Glutamatergic neuron (in vitro differentiated cells): ENCODE results near the gene IFNE. TPM values are rescaled to one million over a fixed set of nuclear protein-coding genes. Genes with fewer than 3 reads are reported as not detected.

Experiments used
- DNase-seq: peaks from one replicate; pipeline ENCODE4 v3.0.0; 2022
- H3K27ac Mint-ChIP-seq: one replicate; pipeline ENCODE4 v1.8.0; 2020; ENCODE audit warnings: mild to moderate bottlenecking, mixed read lengths, inconsistent platforms; ENCODE audit not compliant: unreplicated experiment
- H3K27me3 Mint-ChIP-seq: one replicate; pipeline ENCODE4 v1.8.0; 2020; ENCODE audit warnings: mild to moderate bottlenecking, moderate library complexity, mixed read lengths, inconsistent platforms; ENCODE audit not compliant: unreplicated experiment
- H3K36me3 Mint-ChIP-seq: one replicate; pipeline ENCODE4 v1.8.0; 2020; ENCODE audit warnings: mild to moderate bottlenecking, mixed read lengths, inconsistent platforms; ENCODE audit not compliant: unreplicated experiment
- H3K4me1 Mint-ChIP-seq: one replicate; pipeline ENCODE4 v1.8.0; 2020; ENCODE audit warnings: mild to moderate bottlenecking, low read depth, mixed read lengths, inconsistent platforms; ENCODE audit not compliant: unreplicated experiment
- H3K4me3 Mint-ChIP-seq: one replicate; pipeline ENCODE4 v1.8.0; 2020; ENCODE audit warnings: mild to moderate bottlenecking, mixed read lengths, inconsistent platforms; ENCODE audit not compliant: unreplicated experiment
- H3K9me3 Mint-ChIP-seq: one replicate; pipeline ENCODE4 v1.8.0; 2020; ENCODE audit warnings: mild to moderate bottlenecking, moderate library complexity, mixed read lengths, inconsistent platforms; ENCODE audit not compliant: unreplicated experiment
- total RNA-seq: library from RNA; stranded (reverse); fragmentation: NEBNext Ultra II Directional; extraction: Animal tissue kit (Norgen Biotek cat#: 25700); gene quantifications from one replicate; pipeline ENCODE4 v1.2.1, GENCODE V29; 2021; ENCODE audit not compliant: unreplicated experiment
- TF ChIP-seq, protein P1 (sequence below): fragments of 200-600 bp; sonication (generic); IDR thresholded peaks from one replicate; pipeline ENCODE4 v1.5.0; 2021; ENCODE audit not compliant: partially characterized antibody, unreplicated experiment

The IFNE gene
- total RNA-seq, 1 donor from 2014 or later = not detected

DNA sequence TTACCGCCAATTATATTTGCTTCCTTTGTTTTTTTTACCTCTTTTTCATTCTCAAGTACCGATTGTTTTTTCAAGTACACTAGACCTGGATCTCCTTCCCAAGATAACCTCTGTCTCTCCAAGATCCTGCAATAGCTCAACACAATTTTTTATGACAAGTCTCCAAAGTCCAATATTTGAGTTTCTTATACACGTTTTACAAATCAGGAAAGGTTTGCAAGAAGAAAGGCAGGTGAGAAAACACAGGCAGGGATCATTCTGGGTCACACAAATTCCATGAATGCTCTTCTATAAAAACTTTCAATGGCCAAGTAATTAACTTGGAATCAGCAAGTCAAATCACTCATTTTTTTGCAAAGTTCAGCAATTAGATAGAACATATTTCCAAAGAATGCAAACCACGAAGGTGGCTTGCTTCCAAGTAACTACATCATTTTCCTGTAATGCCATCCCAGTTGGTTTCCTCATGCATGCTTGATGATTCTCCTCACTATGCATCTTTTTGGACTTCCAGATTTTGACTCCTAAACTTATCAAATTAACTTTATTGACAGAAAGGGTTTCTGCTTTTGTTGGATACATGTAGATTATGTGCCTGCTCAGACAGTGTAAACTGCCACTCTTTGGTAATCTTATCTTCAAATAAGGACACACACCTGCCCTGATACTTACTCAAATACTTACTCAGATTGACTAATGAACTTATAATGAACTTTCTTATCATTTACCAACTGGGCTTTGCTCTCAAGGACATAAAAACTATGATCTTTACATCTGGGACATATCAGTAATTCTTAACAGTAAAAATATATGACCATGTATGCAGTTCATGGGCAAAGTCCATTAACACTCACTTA lies 24.7 kb upstream of the IFNE start:
- no peaks in the 10 kb centered on the region for H3K9me3 Mint-ChIP-seq
- no peak overlapping the region for H3K4me3 Mint-ChIP-seq
- no peak overlapping the region for H3K27ac Mint-ChIP-seq
- H3K36me3 Mint-ChIP-seq = no peaks in the 10 kb centered on the region
- no peaks in the 10 kb centered on the region for H3K4me1 Mint-ChIP-seq
- DNase-seq = no peak
- TF ChIP-seq, protein P1, sequence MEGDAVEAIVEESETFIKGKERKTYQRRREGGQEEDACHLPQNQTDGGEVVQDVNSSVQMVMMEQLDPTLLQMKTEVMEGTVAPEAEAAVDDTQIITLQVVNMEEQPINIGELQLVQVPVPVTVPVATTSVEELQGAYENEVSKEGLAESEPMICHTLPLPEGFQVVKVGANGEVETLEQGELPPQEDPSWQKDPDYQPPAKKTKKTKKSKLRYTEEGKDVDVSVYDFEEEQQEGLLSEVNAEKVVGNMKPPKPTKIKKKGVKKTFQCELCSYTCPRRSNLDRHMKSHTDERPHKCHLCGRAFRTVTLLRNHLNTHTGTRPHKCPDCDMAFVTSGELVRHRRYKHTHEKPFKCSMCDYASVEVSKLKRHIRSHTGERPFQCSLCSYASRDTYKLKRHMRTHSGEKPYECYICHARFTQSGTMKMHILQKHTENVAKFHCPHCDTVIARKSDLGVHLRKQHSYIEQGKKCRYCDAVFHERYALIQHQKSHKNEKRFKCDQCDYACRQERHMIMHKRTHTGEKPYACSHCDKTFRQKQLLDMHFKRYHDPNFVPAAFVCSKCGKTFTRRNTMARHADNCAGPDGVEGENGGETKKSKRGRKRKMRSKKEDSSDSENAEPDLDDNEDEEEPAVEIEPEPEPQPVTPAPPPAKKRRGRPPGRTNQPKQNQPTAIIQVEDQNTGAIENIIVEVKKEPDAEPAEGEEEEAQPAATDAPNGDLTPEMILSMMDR = no peak
- no peaks in the 10 kb centered on the region for H3K27me3 Mint-ChIP-seq

DNA sequence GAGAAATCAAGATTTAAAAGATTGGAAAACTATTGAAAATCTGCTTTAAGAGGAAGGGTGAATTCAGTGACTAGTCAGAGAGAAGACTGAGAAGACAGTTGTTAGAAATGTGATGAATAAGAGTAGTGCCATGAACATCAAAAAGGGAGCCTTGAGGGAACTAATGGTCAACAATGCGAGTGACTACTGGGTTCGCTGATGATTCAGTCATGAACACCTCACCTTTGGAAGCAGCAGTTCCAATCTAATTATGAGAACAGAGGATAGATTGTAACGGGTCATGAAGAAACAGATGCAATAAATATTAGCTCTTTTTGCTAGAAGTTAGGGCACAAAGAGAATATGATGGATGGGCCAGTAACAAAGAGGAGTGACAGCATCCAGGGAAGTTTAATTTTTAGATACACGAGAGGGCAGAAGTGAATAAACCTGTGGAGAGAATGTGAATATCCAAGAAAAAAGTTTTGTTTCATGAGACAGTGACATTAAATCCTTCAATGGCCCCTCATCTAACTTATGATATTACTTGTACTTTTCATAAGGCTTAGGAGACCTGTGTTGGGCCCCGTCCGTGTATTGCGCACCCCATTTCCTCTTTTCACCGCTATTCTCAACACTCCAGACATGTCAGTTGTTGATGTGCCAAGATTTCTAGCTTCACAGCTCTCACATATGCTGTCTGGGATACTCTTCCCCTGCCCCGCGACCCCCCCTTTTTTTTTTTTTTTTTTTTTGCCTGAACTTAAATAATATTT lies 23.5 kb upstream of the IFNE start:
- Mint-ChIP-seq H3K27me3 (no peaks in the 10 kb centered on the region), H3K9me3 (no peaks in the 10 kb centered on the region), H3K4me1 (no peaks in the 10 kb centered on the region), H3K4me3 (no peak overlapping the region), H3K36me3 (no peaks in the 10 kb centered on the region), H3K27ac (no peak overlapping the region)
- DNase-seq = no peak
- TF ChIP-seq, protein P1 = no peak

DNA sequence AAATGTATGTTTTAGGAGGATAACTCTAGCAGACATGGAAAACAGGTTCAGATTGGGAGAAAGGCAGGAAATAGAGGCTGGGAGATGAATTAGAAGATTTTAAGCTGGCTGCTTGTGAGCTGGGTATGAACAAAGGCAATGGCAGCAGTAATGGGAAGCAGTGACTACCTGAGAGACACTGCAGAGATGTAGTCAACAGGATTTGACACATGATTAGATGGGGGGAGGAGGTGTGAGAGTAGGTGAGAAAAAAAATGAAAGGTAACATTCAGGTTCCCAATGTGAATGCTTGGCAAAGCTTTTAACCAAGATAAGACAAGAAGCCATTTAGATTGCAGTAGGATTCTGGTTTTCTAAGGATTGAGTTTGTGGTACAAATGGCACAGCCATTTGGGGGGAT lies 22.8 kb upstream of the IFNE start:
- TF ChIP-seq, protein P1 = no peak
- no peak overlapping the region for H3K27ac Mint-ChIP-seq
- no peaks in the 10 kb centered on the region for H3K9me3 Mint-ChIP-seq
- no peaks in the 10 kb centered on the region for H3K4me1 Mint-ChIP-seq
- H3K36me3 Mint-ChIP-seq = no peaks in the 10 kb centered on the region
- DNase-seq = no peak
- H3K4me3 Mint-ChIP-seq = no peak overlapping the region
- H3K27me3 Mint-ChIP-seq = no peaks in the 10 kb centered on the region

DNA sequence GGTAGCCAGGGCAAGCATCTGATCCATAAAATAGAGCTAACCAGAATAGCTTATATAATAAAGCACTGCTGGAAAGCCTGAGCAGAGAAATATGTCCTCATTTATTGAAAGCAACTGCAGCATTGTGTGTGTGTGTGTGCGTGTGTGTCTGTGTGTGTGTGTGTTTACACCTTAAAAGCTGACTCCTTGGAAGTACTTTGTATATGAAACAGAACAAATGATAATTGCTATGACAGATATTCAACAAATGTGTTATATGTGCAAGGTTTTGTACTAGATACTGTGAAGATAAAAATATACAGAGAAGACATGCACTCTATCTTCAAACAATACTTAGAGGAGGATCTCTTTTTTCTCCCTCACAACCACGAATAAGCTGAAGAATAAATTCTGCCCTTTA lies 22.0 kb upstream of the IFNE start:
- H3K4me3 Mint-ChIP-seq = no peak overlapping the region
- H3K9me3 Mint-ChIP-seq = no peaks in the 10 kb centered on the region
- H3K36me3 Mint-ChIP-seq = no peaks in the 10 kb centered on the region

More for the DNA sequence above, 22.0 kb upstream of the IFNE start:
- TF ChIP-seq, protein P1 = no peak
- Mint-ChIP-seq H3K27me3 (no peaks in the 10 kb centered on the region), H3K4me1 (no peaks in the 10 kb centered on the region), H3K27ac (no peak overlapping the region)
- DNase-seq = no peak
